ENCODE measurements around the gene CYBC1. TPM values are rescaled to one million over a fixed set of nuclear protein-coding genes. Genes with fewer than 3 reads are reported as not detected.

Gene CYBC1
- total RNA-seq, 1 donor from 2014 or later = 124 TPM

GRCh38 chr17:82394278-82394677 is 56.3 kb downstream of the CYBC1 start:
- no peak for DNase-seq (ENCODE audit: low spot score in 2 of 2)
- Histone ChIP-seq H3K4me1 (no peaks in the 10 kb centered on the region), H3K27me3 (no peaks in the 10 kb centered on the region), H3K9me3 (no peaks in the 10 kb centered on the region), H3K4me3 (no peak overlapping the region), H3K27ac (no peak overlapping the region), H3K36me3 (peaks cover 17 to 34% of the 10 kb centered on the region in 2 donors)
- intact Hi-C loops (cut with DNase I) = no loop called here
- TF ChIP-seq CTCF (IDR thresholded peaks at IDR 0.05) = no peak

DNA sequence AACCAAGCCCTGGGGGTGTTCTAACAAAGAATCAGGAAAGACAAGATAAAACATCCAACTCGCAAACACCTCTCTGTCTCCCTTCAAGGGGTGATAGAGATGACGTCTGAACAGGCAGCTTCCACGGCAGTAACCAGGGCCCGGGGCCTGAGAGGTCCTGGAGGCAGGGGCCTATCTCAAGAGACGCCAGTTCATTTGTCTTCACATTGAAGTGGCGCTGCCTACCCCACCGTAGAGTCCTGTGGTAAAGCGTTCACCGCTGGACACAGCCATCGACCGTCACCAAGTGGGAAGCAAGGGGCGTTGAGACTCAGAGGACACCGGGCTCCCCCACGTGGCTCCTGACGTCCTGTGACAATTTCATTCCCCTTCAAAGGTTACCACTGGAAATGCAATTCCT is 57.6 kb downstream of the CYBC1 start:
- Histone ChIP-seq H3K36me3 (peaks cover 17 to 33% of the 10 kb centered on the region in 2 donors), H3K4me3 (no peak overlapping the region), H3K27me3 (no peaks in the 10 kb centered on the region), H3K4me1 (no peaks in the 10 kb centered on the region), H3K9me3 (no peaks in the 10 kb centered on the region), H3K27ac (no peak overlapping the region)
- no peak for TF ChIP-seq CTCF (IDR thresholded peaks at IDR 0.05)
- intact Hi-C loops (cut with DNase I) = no loop called here
- no peak for DNase-seq (ENCODE audit: low spot score in 2 of 2)

Other genes with a start within 250 kb of the CYBC1 start
- 12.8 TPM for gene CCDC57, start 237.9 kb downstream of the CYBC1 start, total RNA-seq
- gene SLC16A3, start 221.7 kb downstream of the CYBC1 start, total RNA-seq = 253 TPM
- 86.8 TPM for gene CSNK1D, start 177.1 kb downstream of the CYBC1 start, total RNA-seq
- 6.7 TPM for gene CD7, start 133.1 kb downstream of the CYBC1 start, total RNA-seq
- 49.5 TPM for gene SECTM1, start 117.0 kb downstream of the CYBC1 start, total RNA-seq
- gene TEX19, start 91.5 kb downstream of the CYBC1 start, total RNA-seq = not detected
- gene UTS2R, start 79.0 kb downstream of the CYBC1 start, total RNA-seq = not detected
- gene HEXD, start 32.4 kb downstream of the CYBC1 start, total RNA-seq = 40.4 TPM
- gene OGFOD3, start 32.2 kb downstream of the CYBC1 start, total RNA-seq = 36.6 TPM
- 38.3 TPM for gene NARF, start 8.0 kb upstream of the CYBC1 start, total RNA-seq
- gene FOXK2, start 69.0 kb upstream of the CYBC1 start, total RNA-seq = 131 TPM
- 53.7 TPM for gene WDR45B, start 197.7 kb upstream of the CYBC1 start, total RNA-seq
- 9.4 TPM for gene RAB40B, start 247.9 kb upstream of the CYBC1 start, total RNA-seq

Measured in ascending aorta (tissue), 2 donors.